Subcutaneous adipose tissue (tissue), 4 donors: ENCODE measurements around the gene SCN4B. TPM values are rescaled to one million over a fixed set of nuclear protein-coding genes. Genes with fewer than 3 reads are reported as not detected.

ENCODE experiments used
- CTCF ChIP-seq: fragments of 450-650 bp; IDR thresholded peaks from one replicate; pipeline ENCODE4 v1.5.1; 2016; ENCODE audit warnings: low read depth, mild to moderate bottlenecking, control low read depth, antibody characterized with exemption, moderate library complexity
- total RNA-seq, 4 donors: library from RNA; depleted of rRNA; stranded (reverse); fragments of >200 nt; gene quantifications; one replicate each; pipeline ENCODE4 v1.1.0, GENCODE V29; 2016

The SCN4B gene
- total RNA-seq, 4 donors from 2014 or later, result 1.0 to 5.7 (median 3.2) TPM

- TF ChIP-seq CTCF, result no peak
Observed at GRCh38 chr11:118194835-118195627, 42.4 kb upstream of the SCN4B start.

- TF ChIP-seq CTCF, result no peak
Observed at GRCh38 chr11:118193910-118194566, 41.4 kb upstream of the SCN4B start.

- TF ChIP-seq CTCF, result no peak
Observed at GRCh38 chr11:118186346-118187107, 33.9 kb upstream of the SCN4B start.

GRCh38 chr11:118184784-118185579, 32.4 kb upstream of the SCN4B start:
- no peak for TF ChIP-seq CTCF

- no peak for TF ChIP-seq CTCF
Observed at GRCh38 chr11:118180300-118180703, 27.7 kb upstream of the SCN4B start.

GRCh38 chr11:118176778-118177134, 24.1 kb upstream of the SCN4B start:
- no peak for TF ChIP-seq CTCF
